ENCODE measurements around the gene C3. TPM values are rescaled to one million over a fixed set of nuclear protein-coding genes. Genes with fewer than 3 reads are reported as not detected.
"Not testable (repeated sequence)": the region's sequence is repeated elsewhere in the genome, so short reads cannot be mapped to it uniquely, and the experiment has no call there.

C3 gene
- total RNA-seq, 1 experiment from 2014 or later: 4.0 TPM

- DNase-seq (ENCODE audit: low read depth): peak; percentile 8
Observed at GRCh38 chr19:6693056-6693471, 27.4 kb downstream of the C3 start.

- no peak for DNase-seq (ENCODE audit: low read depth)
Observed at GRCh38 chr19:6692027-6692426, 28.4 kb downstream of the C3 start.

- DNase-seq (ENCODE audit: low read depth): no peak
Observed at GRCh38 chr19:6691342-6691741, 29.1 kb downstream of the C3 start.

GRCh38 chr19:6690160-6690885 is 30.1 kb downstream of the C3 start:
- DNase-seq (ENCODE audit: low read depth): no peak

- DNase-seq (ENCODE audit: low read depth): peak; percentile 8
Observed at GRCh38 chr19:6687114-6687513, 33.3 kb downstream of the C3 start.

- no peak for DNase-seq (ENCODE audit: low read depth)
Observed at GRCh38 chr19:6686628-6686975, 33.8 kb downstream of the C3 start.

- DNase-seq (ENCODE audit: low read depth): no peak
Observed at GRCh38 chr19:6685962-6686627, 34.4 kb downstream of the C3 start.

GRCh38 chr19:6685482-6685881 is 35.0 kb downstream of the C3 start:
- no peak for DNase-seq (ENCODE audit: low read depth)

GRCh38 chr19:6683971-6684370 is 36.5 kb downstream of the C3 start:
- DNase-seq (ENCODE audit: low read depth): no peak

- DNase-seq (ENCODE audit: low read depth): no peak
Observed at GRCh38 chr19:6682607-6683128, 37.8 kb downstream of the C3 start.

- DNase-seq (ENCODE audit: low read depth): no peak
Observed at GRCh38 chr19:6680141-6680540, 40.3 kb downstream of the C3 start.

GRCh38 chr19:6679139-6679538 is 41.3 kb downstream of the C3 start:
- DNase-seq (ENCODE audit: low read depth): no peak

GRCh38 chr19:6678690-6679109 is 41.8 kb downstream of the C3 start:
- no peak for DNase-seq (ENCODE audit: low read depth)

GRCh38 chr19:6677883-6678689 is 42.4 kb downstream of the C3 start:
- DNase-seq (ENCODE audit: low read depth): no peak

- no peak for DNase-seq (ENCODE audit: low read depth)
Observed at GRCh38 chr19:6677495-6677882, 43.0 kb downstream of the C3 start.

- DNase-seq (ENCODE audit: low read depth): no peak
Observed at GRCh38 chr19:6676288-6676687, 44.2 kb downstream of the C3 start.

GRCh38 chr19:6674868-6675305 is 45.6 kb downstream of the C3 start:
- peak; percentile 88 for DNase-seq (ENCODE audit: low read depth)

- DNase-seq (ENCODE audit: low read depth): not testable (repeated sequence)
Observed at GRCh38 chr19:6674408-6674807, 46.0 kb downstream of the C3 start.

GRCh38 chr19:6672693-6673290 is 47.7 kb downstream of the C3 start:
- DNase-seq (ENCODE audit: low read depth): no peak

GRCh38 chr19:6671960-6672359 is 48.5 kb downstream of the C3 start:
- DNase-seq (ENCODE audit: low read depth): no peak

GRCh38 chr19:6668691-6669090 is 51.8 kb downstream of the C3 start:
- DNase-seq (ENCODE audit: low read depth): no peak

GRCh38 chr19:6667114-6667627 is 53.3 kb downstream of the C3 start:
- peak; percentile 9 for DNase-seq (ENCODE audit: low read depth)
